Activated naive CD4-positive, alpha-beta T cell treated with anti-CD3 and anti-CD28 coated beads for 36 hours (primary cell): Measurements from ENCODE around the gene ITGB8. TPM values are rescaled to one million over a fixed set of nuclear protein-coding genes. Genes with fewer than 3 reads are reported as not detected.

Experiments used
- CTCF ChIA-PET: fragments of 350-600 bp; sonication (Branson Sonifier 250); formaldehyde crosslinking; loops from one replicate; lab custom pipeline; 2021; ENCODE audit warnings: antibody characterized with exemption; lab: Charles Lee
- DNase-seq: peaks from one replicate; pipeline ENCODE4 v3.0.0-alpha.2; 2020
- H3K27ac Mint-ChIP-seq: one replicate; pipeline ENCODE4 v1.8.0; 2021; ENCODE audit warnings: mild to moderate bottlenecking, mixed read lengths
- H3K27me3 Mint-ChIP-seq: one replicate; pipeline ENCODE4 v1.8.0; 2021; ENCODE audit warnings: low read depth, mixed read lengths
- H3K36me3 Mint-ChIP-seq: one replicate; pipeline ENCODE4 v1.8.0; 2021; ENCODE audit warnings: low read depth, mixed read lengths
- H3K4me1 Mint-ChIP-seq: one replicate; pipeline ENCODE4 v1.8.0; 2021; ENCODE audit warnings: low read depth, mixed read lengths
- H3K4me3 Mint-ChIP-seq: one replicate; pipeline ENCODE4 v1.8.0; 2021; ENCODE audit warnings: mild to moderate bottlenecking, moderate library complexity, mixed read lengths
- H3K9me3 Mint-ChIP-seq: one replicate; pipeline ENCODE4 v1.8.0; 2021; ENCODE audit warnings: mixed read lengths
- intact Hi-C: fragments of 100-400 bp; cut with micrococcal nuclease; formaldehyde crosslinking; loops from one replicate; pipeline ENCODE4 v1.15.1; 2023
- total RNA-seq, 2 experiments: library from RNA; stranded (reverse); gene quantifications; one replicate each; pipeline ENCODE4 v1.2.3, GENCODE V29; 2021

ITGB8 gene
- total RNA-seq, 2 experiments from 2014 or later: not detected

GRCh38 chr7:20401861-20402746 lies 71.4 kb downstream of the ITGB8 start:
- CTCF ChIA-PET: interaction anchor here (0.5 kb wide), 1 partner anchor 647 kb away, joined by 5 read pairs; no protein-coding TSS in a partner anchor
- Mint-ChIP-seq H3K36me3 (no peaks in the 10 kb centered on the region), H3K27me3 (no peaks in the 10 kb centered on the region), H3K4me3 (no peak overlapping the region), H3K4me1 (no peaks in the 10 kb centered on the region), H3K9me3 (no peaks in the 10 kb centered on the region), H3K27ac (no peak overlapping the region)
- intact Hi-C loops: no loop called here
- no peak for DNase-seq

GRCh38 chr7:20402747-20403230 lies 72.1 kb downstream of the ITGB8 start:
- no peaks in the 10 kb centered on the region for H3K9me3 Mint-ChIP-seq
- no peaks in the 10 kb centered on the region for H3K27me3 Mint-ChIP-seq
- no peaks in the 10 kb centered on the region for H3K4me1 Mint-ChIP-seq
- intact Hi-C loops: no loop called here
- DNase-seq: no peak
- H3K36me3 Mint-ChIP-seq: no peaks in the 10 kb centered on the region
- H3K27ac Mint-ChIP-seq: no peak overlapping the region
- no peak overlapping the region for H3K4me3 Mint-ChIP-seq
- CTCF ChIA-PET: interaction anchor here (0.5 kb wide), 1 partner anchor 648 kb away, joined by 5 read pairs; no protein-coding TSS in a partner anchor

- Mint-ChIP-seq H3K27me3 (no peaks in the 10 kb centered on the region), H3K4me3 (no peak overlapping the region), H3K36me3 (no peaks in the 10 kb centered on the region), H3K9me3 (no peaks in the 10 kb centered on the region), H3K27ac (no peak overlapping the region), H3K4me1 (no peaks in the 10 kb centered on the region)
- DNase-seq: no peak
- intact Hi-C loops: no loop called here
- CTCF ChIA-PET: interaction anchor here (0.9 kb wide), 1 partner anchor 12 kb away, joined by 3 read pairs; no protein-coding TSS in a partner anchor
Observed at GRCh38 chr7:20403331-20403730, 72.6 kb downstream of the ITGB8 start.

DNA sequence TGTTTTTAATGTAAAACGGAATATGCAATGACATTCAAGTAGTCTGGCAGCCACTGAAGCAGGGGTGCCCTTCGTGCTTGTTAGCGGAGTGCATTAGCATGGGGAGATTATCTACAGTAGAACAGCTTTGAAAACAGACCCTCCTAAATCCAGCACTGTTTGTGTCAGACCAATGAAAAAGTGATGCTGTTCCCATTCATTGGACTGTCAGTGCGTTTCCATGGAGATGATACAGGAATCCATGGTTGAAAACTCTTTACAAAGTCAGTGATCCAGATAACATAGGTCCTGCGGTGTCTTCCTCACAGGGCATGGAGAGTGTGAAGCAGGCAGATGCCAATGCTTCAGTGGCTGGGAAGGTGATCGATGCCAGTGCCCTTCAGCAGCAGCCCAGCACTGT lies 73.6 kb downstream of the ITGB8 start:
- CTCF ChIA-PET: no interaction called here
- H3K9me3 Mint-ChIP-seq: no peaks in the 10 kb centered on the region
- H3K36me3 Mint-ChIP-seq: no peaks in the 10 kb centered on the region
- intact Hi-C loops: no loop called here
- no peak overlapping the region for H3K27ac Mint-ChIP-seq
- H3K4me1 Mint-ChIP-seq: no peaks in the 10 kb centered on the region
- no peak for DNase-seq
- H3K4me3 Mint-ChIP-seq: no peak overlapping the region
- no peaks in the 10 kb centered on the region for H3K27me3 Mint-ChIP-seq

DNA sequence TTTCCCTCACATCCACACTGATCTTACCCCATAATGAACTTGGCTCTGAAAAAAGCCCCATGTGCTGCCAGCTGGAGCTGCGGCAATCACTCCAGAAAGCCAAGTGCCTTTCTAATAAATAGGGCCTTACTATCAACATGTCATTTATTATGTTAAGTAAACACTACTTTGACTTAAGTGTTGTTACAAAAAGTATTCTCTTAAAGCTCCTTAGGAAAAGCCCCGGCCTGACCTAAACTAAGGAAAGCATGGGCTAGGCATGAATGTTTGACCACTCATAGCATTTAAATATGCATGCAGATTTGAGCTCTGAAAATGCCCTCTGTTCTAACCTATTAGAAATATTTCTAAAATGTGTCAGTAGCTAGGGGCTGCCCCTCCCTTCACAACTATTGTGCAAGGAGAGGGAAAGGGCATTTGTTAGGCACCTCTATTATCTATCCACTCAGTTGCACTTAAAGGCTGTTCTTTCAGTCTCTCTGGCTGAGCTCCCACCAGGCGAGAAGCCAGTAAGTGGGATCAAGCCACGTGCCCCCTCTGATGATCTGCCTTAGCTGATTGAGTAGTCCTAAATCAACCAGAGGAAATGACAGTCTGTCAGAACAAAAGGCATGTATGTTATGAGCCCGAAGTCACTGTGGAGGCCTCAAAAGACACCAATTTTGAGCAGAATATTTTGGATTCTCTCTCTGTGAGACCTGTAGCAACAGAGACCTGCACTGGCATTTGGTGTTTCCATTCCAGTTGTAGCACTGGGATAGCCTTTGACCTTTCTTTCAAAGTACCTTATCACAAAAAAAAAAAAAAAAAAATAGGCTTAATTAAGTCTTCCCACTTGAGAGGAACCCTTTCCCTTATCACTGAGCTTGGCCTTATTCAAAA lies 77.1 kb downstream of the ITGB8 start:
- CTCF ChIA-PET: no interaction called here
- Mint-ChIP-seq H3K27me3 (no peaks in the 10 kb centered on the region), H3K36me3 (no peaks in the 10 kb centered on the region)

GRCh38 chr7:20408467-20408826 lies 77.7 kb downstream of the ITGB8 start:
- H3K27me3 Mint-ChIP-seq: no peaks in the 10 kb centered on the region
- no peak overlapping the region for H3K4me3 Mint-ChIP-seq
- DNase-seq: no peak
- H3K27ac Mint-ChIP-seq: no peak overlapping the region
- no peaks in the 10 kb centered on the region for H3K36me3 Mint-ChIP-seq
- no peaks in the 10 kb centered on the region for H3K4me1 Mint-ChIP-seq
- intact Hi-C loops: no loop called here
- CTCF ChIA-PET: no interaction called here
- H3K9me3 Mint-ChIP-seq: no peaks in the 10 kb centered on the region

More for the DNA sequence above, 77.1 kb downstream of the ITGB8 start:
- DNase-seq: no peak
- no peak overlapping the region for H3K4me3 Mint-ChIP-seq
- H3K4me1 Mint-ChIP-seq: no peaks in the 10 kb centered on the region
- H3K27ac Mint-ChIP-seq: no peak overlapping the region
- H3K9me3 Mint-ChIP-seq: no peaks in the 10 kb centered on the region
- intact Hi-C loops: no loop called here

DNA sequence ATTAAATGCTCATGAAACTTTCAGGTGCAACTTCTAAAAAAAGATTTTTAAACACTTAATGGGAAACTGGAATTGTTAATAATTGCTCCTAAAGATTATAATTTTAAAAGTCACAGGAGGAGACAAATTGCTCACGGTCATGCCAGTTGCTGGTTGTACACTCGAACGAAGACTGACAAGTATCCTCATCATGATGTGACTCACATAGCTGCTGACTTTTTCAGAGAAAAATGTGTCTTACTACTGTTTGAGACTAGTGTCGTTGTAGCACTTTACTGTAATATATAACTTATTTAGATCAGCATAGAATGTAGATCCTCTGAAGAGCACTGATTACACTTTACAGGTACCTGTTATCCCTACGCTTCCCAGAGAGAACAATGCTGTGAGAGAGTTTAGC lies 79.3 kb downstream of the ITGB8 start:
- Mint-ChIP-seq H3K27ac (no peak overlapping the region), H3K36me3 (no peaks in the 10 kb centered on the region), H3K27me3 (no peaks in the 10 kb centered on the region), H3K4me1 (no peaks in the 10 kb centered on the region), H3K9me3 (no peaks in the 10 kb centered on the region), H3K4me3 (no peak overlapping the region)
- intact Hi-C loops: no loop called here
- CTCF ChIA-PET: no interaction called here
- no peak for DNase-seq

- intact Hi-C loops: no loop called here
- H3K27ac Mint-ChIP-seq: no peak overlapping the region
- no peaks in the 10 kb centered on the region for H3K36me3 Mint-ChIP-seq
- no peak for DNase-seq
- CTCF ChIA-PET: no interaction called here
- no peaks in the 10 kb centered on the region for H3K9me3 Mint-ChIP-seq
- H3K4me3 Mint-ChIP-seq: no peak overlapping the region
- H3K27me3 Mint-ChIP-seq: no peaks in the 10 kb centered on the region
- H3K4me1 Mint-ChIP-seq: no peaks in the 10 kb centered on the region
Observed at GRCh38 chr7:20411372-20411771, 80.7 kb downstream of the ITGB8 start.

DNA sequence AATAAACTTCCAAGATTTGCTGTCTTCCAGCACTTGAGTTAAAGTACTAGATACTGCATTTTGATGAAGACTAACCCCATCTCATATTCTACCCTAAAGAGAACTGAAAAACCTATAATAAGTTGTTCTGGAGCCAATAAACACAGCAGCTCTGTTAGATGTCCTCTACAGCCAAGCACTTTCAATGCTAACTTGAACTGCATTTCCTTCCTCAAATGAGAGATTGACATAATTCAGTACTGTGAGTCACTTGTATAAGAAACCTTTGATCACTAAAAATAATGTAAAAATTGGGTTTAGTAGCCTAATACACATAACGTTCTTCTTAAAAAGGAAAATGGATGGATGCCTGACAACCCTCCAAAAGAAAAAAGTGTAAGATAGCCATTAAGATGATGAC lies 81.3 kb downstream of the ITGB8 start:
- intact Hi-C loops: no loop called here
- Mint-ChIP-seq H3K27me3 (no peaks in the 10 kb centered on the region), H3K4me3 (no peak overlapping the region), H3K36me3 (no peaks in the 10 kb centered on the region), H3K9me3 (no peaks in the 10 kb centered on the region), H3K27ac (no peak overlapping the region), H3K4me1 (no peaks in the 10 kb centered on the region)
- CTCF ChIA-PET: no interaction called here
- DNase-seq: no peak

GRCh38 chr7:20417260-20417659 lies 86.6 kb downstream of the ITGB8 start:
- no peaks in the 10 kb centered on the region for H3K27me3 Mint-ChIP-seq

GRCh38 chr7:20417675-20418382 lies 87.1 kb downstream of the ITGB8 start:
- Mint-ChIP-seq H3K36me3 (no peaks in the 10 kb centered on the region), H3K4me3 (no peak overlapping the region), H3K4me1 (no peaks in the 10 kb centered on the region), H3K9me3 (peaks cover 2% of the 10 kb centered on the region), H3K27ac (no peak overlapping the region), H3K27me3 (no peaks in the 10 kb centered on the region)
- CTCF ChIA-PET: interaction anchor here (0.8 kb wide), 1 partner anchor 704 kb away, joined by 3 read pairs; no protein-coding TSS in a partner anchor
- no peak for DNase-seq
- intact Hi-C loops: no loop called here

More at GRCh38 chr7:20417260-20417659, 86.6 kb downstream of the ITGB8 start:
- intact Hi-C loops: no loop called here
- DNase-seq: no peak
- CTCF ChIA-PET: interaction anchor here (0.8 kb wide), 1 partner anchor 703 kb away, joined by 3 read pairs; no protein-coding TSS in a partner anchor
- Mint-ChIP-seq H3K4me1 (no peaks in the 10 kb centered on the region), H3K4me3 (no peak overlapping the region), H3K36me3 (no peaks in the 10 kb centered on the region), H3K27ac (no peak overlapping the region), H3K9me3 (peaks cover 2% of the 10 kb centered on the region)

- intact Hi-C loops: no loop called here
- no peaks in the 10 kb centered on the region for H3K36me3 Mint-ChIP-seq
- CTCF ChIA-PET: no interaction called here
- H3K4me1 Mint-ChIP-seq: no peaks in the 10 kb centered on the region
- no peak overlapping the region for H3K27ac Mint-ChIP-seq
- H3K4me3 Mint-ChIP-seq: no peak overlapping the region
- H3K27me3 Mint-ChIP-seq: no peaks in the 10 kb centered on the region
- peaks cover 4% of the 10 kb centered on the region for H3K9me3 Mint-ChIP-seq
- no peak for DNase-seq
Observed at GRCh38 chr7:20424500-20424899, 93.8 kb downstream of the ITGB8 start.
